ENCODE results near the gene CTU1.
A peak's percentile ranks its signal among the peaks of the same experiment; 100 is the strongest.

The CTU1 gene

DNA sequence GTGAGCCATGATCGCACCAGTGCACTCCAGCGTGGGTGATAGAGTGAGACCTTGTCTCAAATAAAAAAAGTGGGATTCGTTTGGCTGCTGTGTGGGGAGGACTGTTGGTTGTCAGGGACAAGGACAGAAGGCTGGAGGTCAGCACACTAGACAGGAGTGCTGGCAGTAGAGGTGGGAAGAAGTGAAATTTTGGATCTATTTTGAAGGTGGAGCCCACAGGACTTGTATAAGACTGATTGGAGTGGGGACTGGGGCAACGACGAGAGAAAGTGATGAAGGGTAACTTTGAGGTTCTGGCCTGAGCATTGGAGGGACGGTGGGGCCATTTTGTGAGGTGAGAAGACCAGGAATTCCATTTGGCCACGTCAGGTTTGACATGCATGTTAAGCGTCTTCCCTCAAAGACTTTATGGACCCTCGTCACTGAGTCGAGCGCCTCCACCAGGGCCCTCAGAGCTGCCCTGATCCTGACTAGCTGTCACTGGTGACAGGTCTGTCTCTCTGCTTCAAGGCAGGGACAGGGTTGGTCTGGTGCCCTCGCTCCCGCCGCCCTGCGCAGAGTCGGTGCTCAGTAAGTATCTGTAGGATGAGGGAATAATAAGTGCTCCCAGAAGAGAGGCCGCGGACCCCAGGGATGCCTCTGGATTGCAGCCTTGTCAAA lies 673 bp downstream of the CTU1 start:
- no peak for DNase-seq (ENCODE audit: low read depth in 2 of 3, low spot score in 2 of 3)

DNA sequence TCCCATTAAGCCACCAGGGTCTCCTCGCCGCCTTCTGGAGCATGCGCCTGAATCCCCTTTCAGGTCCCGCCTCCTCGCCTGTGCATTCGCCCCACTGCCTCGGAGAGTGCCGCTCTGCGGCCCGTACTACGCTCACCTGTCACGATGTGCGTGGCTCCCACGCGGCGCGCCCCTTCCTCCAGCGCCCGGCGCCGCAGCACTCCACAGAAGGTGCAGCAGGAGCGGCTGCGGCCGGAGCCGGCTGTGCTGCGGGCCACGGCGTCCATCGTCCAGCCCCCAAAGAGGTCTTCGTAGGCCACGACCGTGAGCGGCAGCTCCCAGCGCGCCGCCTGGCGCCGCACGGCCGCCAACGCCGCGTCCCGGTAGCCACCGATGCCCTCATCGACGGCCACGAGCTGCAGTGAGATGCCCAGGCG lies 4.3 kb downstream of the CTU1 start:
- DNase-seq (ENCODE audit: low read depth in 2 of 3, low spot score in 2 of 3), result no peak

DNA sequence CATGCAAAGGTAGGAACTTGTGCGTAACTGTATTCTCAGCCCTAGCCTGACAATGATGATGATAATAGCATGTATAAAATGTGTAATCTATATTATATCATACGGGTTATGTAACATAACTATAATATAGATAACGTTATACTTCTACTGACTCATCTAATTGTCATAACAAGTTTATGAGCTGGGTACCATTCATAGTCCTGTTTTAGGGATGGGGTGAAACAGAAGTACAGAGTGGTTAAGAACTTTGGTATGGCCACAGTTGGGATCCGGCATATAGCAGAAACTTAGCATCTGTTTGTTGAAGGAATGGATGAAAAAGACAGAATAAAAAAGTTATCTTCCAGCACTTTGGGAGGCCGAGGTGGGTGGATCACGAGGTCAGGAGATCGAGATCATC lies 5.2 kb downstream of the CTU1 start:
- DNase-seq (ENCODE audit: low read depth in 2 of 3, low spot score in 2 of 3), result no peak

DNA sequence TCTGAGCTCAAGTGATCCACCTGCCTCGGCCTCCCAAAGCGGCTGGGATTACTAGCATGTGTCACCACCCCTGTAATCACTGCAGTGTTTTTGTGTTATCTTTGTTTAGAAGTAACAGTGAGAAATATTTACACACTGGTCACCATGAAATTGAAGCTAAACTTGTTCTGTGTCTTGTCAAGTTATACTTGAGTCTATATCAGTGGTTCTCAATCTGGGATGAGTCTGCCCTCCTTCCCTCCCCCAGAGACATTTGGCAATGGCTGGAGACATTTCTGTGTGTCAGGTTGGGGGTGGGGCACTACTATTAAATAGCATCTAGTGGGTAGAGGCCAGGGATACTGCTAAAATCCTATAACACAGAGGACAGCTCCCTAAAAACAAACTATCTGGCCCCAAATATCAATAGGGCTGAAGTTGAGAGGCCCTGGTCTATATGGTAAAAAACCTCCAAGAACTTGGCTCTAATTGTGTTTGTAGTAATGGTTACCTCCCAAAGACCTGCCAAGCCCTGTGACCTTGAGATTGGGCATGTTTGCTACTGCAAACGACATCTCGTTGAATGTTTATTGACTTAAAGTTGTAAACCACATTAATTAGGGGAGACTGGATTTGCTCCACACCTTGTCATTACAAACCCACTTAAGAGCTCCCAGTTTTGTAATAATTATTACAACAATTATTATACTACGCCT lies 6.9 kb downstream of the CTU1 start:
- no peak for DNase-seq (ENCODE audit: low read depth in 2 of 3, low spot score in 2 of 3)

DNA sequence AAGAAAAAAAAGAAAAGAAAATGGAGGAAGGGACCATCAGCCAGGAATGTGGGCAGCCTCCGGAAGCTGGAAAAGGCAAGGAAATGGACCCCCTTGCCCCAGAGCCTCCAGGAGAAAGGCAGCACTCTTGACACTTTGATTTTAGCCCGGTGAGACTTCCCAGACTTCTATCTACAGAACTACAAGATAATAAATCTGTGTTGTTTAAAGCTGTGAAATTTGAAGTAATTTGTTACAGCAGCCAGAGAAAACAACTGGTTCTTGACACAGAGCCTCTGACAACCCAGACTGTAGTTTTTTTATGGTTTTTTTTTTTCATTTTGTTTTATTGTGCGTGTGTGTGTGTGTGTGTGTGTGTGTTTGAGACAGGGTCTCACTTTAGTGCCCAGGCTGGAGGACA lies 7.6 kb downstream of the CTU1 start:
- DNase-seq (ENCODE audit: low read depth in 2 of 3, low spot score in 2 of 3), result no peak

DNA sequence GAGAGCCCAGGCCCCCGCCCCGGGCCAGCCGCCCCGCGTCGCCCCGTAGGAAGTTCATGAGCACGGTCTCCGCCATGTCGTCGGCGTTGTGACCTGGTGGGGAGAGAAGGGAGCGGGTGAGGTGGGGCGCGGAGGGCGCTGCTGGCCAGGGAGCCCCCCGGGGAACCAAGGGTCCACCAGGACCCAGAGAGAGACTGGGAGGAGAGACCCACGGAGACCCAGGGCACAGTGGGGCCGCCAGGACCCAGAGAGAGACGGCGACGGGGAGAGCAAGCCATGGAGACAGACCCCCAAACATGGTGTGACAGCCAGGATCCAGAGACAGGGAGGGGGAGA lies 9.2 kb downstream of the CTU1 start:
- DNase-seq (ENCODE audit: low read depth in 2 of 3, low spot score in 2 of 3), result no peak

DNA sequence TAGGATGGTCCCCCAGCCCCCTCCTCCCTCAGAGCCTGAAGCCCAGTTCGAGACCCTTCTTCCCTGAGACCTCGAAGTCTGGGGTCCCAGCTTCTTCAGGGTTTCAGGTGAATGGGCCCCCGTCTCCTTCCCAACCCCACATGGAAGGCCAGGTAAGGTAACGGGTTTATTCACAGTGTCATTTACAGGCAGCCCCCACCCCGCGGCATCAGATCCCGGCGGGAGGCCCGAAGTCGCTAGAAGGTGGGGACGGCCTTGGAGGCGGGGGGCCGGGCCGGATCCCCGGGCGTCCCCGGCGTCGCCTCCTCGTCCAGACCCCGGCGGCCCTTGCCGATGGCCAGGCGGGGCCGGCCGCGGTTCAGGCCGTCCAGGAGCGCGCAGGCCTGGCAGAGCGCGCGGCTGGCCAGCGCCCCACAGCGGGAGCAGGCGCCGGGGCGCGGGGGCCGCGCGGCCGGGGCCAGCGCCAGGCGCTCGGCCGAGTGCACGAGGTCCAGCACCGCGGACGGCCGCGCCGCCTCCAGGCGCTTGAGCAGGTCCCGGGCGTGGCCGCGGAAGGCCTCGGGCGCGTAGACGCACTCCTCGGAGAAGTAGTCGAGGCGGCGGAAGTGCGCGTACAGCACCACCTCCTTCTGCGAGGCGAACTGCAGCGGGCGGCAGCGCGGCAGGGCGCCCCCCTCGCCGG lies 9.7 kb downstream of the CTU1 start:
- no peak for DNase-seq (ENCODE audit: low read depth in 2 of 3, low spot score in 2 of 3)

DNA sequence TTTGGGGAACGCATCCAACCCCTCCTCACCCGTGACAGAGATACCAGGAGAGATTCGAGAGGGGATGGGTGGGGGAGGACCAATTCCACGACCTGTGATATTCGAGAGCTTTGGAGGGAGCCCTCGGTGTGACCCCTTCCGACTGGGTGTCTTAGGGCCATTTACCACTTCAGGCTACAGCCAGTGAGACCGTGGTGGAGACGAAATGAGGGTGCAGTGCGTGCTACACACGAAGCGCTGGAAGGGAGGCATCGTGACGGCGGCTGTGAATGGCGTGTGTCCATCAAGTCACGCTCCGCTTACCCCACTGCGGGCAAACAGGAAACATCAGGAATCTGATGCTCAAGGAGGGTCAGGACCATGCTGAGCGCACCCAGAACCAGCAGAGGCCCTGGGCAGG lies 10.4 kb downstream of the CTU1 start:
- no peak for DNase-seq (ENCODE audit: low read depth in 2 of 3, low spot score in 2 of 3)

DNA sequence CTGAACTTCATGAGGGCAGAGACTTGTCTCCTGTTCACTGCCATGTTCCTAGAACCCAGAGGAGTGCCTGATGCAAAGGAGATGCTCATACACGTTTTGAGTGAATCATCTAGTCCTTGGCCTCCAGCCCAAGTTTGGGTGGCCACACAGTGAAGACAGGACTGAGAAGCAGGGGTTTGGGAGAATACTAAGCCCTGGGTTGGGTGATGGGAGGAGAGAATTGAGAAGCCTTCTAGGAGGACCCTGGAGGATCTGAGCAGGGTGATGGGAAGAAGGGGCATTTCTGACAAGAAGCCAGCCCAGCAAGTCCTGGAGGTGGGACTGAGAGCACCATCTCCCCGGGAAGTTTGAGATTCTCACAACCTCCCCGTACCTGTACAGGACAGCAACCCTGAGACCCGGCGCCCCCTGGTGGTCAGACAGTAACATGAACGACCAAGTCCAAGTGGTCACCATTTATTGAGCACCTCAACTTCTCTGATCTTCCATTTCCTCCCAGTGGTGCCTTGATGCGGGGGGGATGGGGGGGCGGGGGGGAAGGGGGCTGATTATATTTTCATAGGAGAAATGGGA lies 11.0 kb downstream of the CTU1 start:
- peak; percentile 18 to 69 (median 65) for DNase-seq (ENCODE audit: low read depth in 2 of 3, low spot score in 2 of 3)

DNA sequence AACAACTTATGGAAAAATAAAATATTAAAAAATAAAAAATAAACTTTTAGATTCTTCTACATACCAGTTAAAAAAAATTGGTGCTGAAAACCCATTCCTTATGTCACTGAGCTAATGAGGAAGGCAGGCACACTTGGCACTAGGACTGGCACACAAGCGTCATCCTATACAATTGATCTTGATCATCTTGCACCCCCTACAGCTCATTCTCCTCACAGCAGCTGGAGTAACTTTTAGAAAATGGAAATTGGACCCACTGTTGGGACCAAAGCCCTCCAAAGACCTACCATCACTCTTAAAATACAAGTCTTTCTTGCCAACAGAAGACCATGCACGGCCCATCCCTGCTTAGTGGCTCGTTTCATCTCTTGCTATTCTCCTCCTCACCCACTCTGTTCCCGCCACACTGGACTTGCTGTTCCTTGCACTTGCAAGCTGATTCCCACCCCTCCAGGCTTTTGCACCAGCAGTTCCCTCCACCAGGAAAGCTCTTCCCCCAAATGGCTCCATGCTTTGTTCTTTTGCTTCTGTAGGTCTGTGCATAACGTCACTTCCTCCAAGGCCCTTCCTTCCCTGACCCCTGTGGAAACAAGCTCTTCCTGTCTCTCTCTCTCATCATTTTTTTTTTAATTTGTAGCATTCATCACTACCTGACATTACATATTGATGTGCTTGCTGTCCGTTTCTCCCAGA lies 11.6 kb downstream of the CTU1 start:
- DNase-seq (ENCODE audit: low read depth in 2 of 3, low spot score in 2 of 3), result no peak

DNA sequence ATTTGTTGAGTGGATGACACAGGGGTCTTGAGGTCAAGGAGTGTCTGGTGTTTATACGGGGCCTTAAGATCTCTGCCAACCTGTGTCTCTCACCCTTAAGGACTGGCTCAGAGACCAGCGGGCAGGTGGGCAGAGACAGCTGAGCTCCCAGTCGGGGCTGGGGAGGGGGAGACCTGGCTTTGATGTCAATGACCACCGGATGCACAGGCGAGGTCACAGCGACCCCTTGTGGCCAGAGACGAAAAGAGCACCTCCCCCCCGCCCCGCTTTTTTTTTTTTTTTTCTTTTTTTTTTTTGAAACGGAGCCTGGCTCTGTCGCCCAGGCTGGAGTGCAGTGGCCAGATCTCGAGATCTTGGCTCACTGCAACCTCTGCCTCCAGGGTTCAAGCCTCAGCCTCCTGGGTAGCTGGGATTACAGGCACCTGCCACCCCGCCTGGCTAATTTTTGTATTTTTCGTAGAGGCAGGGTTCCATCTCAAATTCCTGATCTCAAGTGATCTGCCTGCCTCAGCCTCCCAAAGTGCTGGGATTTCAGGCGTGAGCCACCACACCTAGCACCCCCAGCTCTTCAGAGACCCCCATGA lies 13.4 kb downstream of the CTU1 start:
- peak in 1 of 3 experiments; percentile 21 for DNase-seq (ENCODE audit: low read depth in 2 of 3, low spot score in 2 of 3)

DNA sequence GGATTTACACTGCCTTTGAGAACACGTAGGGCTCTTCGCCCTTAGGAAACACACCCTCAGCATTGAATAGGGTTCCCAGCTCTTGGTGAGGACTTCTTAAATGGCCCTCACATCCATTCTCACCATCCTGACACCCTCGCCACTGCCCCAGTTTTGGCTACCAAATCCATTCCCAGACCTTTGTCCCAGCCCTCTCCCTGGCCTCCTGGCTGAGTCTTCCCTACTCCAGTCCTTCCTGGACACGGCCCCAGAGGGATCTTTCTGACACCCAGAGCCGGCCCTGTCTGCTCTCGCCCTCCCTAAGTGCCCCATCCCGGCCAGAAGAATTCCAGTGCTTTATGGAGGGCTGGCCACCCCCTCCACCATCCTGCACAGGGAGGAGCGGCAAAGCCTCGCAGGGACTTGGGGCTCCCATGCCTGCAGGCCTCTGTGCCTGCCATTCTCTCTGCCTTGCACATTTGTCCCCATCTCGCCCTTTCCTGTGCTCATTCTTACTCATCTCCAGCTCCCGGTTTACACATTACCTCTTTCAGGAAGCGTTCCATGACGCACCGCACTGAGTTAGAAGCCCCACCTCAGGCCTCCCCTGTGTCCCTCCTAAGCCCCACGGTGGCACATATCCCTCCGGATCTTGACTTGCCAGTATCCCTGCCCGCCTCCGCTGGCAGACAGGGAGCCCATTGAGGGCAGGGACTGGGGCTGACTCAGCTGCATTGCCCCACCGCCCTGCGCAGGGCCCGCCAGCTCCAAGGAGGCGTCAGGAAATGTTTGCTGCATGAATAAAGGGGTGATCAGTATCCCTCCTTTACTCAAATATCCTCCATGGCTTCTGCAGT lies 14.5 kb downstream of the CTU1 start:
- no peak for DNase-seq (ENCODE audit: low read depth in 2 of 3, low spot score in 2 of 3)

DNA sequence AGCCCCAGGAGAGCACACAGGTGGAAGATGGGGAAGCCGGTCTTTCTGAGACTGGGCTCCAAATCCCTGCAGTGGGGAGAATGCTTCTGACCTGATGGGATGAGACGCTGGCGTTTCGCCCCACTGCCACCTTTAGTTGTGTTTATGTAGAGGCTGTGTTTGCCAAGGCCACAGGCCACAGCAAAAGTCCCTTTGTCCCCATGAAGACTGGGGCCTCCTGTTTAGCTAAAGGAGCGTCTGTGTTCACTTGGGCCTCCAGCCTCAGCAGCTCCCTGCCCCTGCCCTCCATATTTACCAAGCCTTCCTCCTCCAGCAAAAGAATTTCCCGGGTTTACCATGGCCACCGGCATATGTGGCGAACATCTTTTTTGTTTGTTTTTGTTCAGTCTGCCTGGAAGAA lies 15.1 kb downstream of the CTU1 start:
- no peak for DNase-seq (ENCODE audit: low read depth in 2 of 3, low spot score in 2 of 3)

DNA sequence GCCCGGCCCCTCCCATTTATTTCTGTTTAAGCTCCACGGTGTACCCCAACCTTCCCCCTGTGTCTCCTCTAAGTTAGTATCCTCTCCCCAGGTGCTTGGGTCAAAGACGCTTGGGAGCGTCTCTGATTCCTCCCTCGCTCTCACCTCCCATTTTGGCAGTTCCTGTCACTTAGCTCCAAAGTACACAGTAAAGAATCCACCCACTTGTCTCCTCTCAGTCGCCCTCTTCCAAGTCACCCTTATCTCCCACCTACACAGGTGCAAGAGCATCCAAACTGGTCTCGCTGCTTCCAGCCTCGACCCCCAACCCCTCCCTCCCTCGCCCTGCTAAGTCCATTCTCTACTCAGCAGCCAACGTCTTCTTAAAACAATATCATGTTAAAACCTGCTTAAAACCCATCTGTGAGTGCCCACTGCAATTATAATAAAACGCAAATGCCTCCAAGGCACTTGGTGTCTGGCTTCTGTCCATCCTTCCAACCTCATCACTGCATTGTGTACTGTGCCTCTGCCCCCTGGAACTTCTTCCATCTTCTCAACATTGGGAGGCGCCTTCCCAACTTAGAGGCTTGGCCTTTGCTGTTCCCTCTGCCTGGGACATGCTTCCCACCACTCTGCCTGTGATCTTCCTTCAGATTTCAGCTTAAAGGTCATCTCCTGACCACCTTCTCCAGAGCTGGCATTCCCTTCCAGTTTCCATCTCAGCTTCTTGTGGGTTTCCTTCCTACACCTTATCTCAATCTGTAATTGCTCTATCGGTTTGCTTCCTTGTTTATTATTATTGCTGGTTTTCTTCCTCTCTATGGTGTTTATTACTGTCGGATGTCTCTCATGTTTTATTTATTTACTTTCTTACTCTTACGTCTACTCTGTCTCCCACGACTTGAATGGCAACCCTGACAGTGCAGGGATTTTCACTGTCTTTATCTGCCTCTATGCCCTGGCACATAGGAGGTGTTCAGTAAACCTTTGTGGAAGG lies 16.0 kb downstream of the CTU1 start:
- no peak for DNase-seq (ENCODE audit: low read depth in 2 of 3, low spot score in 2 of 3)

DNA sequence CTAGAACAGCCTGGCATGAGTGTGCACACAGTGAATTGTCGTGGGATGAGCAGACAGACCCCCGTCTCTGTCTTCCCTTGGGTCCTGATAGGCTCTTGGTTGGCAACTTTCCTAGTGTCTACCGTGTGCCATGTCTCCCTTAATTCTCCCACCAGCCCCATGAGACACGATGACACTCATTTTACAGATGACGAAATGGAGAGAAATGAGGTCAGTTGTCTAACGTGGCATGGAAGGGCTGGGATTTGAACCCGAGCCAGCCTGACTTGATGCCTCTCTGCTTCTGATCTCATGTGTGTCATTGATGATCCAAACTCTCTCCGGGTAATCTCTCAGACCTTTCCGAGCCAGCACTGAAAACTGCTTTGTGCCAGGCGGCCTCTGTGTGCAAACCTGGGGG lies 17.1 kb downstream of the CTU1 start:
- DNase-seq (ENCODE audit: low read depth in 2 of 3, low spot score in 2 of 3), result no peak

DNA sequence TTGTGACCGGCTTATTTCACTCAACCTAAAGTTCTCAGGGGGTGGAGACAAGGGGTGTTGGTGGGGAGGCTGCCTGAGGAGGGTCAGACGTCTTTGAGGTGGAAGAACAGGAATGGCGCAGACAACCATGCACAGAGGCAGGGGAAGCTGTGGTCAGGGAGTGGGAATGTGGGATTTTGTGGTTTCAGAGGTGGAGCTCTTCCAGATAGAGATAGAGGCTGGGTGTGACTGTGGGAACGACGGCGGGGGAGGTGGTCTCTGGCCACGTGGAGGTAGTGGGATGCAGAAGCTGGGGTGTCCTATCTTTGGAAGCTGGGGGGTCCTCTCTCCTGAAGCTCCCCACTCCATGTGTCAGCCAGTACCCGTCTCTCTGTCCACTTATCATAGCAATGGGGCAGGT lies 17.7 kb downstream of the CTU1 start:
- no peak for DNase-seq (ENCODE audit: low read depth in 2 of 3, low spot score in 2 of 3)

DNA sequence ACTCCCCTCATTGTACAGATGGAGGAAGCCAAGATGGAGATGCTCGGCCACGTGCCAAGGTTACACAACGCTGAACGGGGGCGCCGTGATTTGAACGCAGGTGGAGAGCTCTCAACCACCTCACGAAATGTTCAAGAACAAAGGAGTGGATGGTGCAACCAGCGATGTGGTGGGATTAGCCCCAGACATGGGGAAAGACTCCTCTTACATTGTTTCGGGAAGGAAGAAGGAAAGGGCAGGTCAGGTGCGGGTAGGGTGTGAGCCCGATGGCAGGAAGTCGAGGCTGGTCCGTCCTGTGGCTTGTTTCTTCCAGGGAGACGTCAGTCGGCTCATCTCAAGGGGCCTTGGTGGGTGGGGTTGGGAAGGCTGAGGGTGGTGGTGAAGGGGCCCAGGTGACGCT lies 18.4 kb downstream of the CTU1 start:
- DNase-seq (ENCODE audit: low read depth in 2 of 3, low spot score in 2 of 3), result no peak

DNA sequence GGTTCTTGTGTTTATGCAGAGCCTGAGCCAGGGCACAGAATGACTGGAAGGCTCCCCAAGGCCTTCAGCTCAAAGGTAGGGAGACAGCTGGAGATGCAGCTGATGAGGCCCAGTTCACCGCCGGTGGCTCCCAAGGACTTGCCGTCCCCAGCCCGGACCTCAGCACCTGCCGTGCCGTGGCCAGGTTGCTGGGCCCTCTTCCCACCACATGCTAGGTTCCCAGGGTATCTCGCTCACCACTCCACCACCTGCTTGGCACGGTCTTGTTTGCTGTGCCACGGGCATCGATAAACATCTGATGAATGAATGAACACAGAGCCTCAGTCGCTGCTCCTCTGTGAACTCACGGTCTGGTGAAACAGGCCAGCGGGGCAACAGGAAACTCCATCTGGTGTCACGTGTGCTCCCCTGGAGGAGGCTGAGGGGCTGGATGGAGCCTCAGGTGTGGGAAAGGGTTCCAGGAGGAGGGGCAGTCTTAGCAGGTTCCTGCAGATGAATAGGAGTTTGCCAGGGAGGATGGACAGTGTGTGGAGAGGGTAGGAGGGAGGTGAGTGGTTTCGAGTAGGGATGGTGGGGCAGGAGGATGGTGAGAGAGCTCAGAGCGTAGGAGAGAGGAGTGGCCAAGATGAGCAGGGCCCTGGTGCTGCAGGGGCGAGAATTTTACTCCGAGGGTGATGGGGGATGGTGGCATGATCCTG lies 21.9 kb downstream of the CTU1 start:
- DNase-seq (ENCODE audit: low read depth in 2 of 3, low spot score in 2 of 3), result no peak

DNA sequence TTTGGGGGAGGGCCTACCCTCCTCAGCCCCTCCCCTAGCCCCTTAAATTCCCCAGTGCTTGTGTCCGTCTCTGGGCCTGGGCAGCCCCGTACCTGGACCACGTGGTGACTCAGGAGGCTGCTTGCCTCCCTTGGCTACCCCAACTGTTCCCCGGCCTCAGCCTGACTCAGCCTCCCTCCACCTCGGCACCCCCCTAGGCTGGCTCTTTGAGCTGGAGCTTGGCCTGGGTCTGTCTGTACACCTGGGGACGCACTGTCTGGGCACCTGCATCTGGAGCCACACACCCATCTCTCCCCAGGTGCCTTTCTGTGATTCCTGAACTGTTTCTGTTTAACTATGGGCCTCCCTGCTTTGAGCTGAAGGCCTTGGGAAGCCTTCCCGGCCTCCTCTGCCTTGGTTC lies 23.7 kb downstream of the CTU1 start:
- DNase-seq (ENCODE audit: low read depth in 2 of 3, low spot score in 2 of 3), result no peak
